ENCODE results near the gene PROM1. TPM values are rescaled to one million over a fixed set of nuclear protein-coding genes. Genes with fewer than 3 reads are reported as not detected.
A peak's percentile ranks its signal among the peaks of the same experiment; 100 is the strongest.

PROM1 gene
- total and polyA plus RNA-seq, 2 experiments from 2014 or later, result 36.6 to 66.6 TPM

DNA sequence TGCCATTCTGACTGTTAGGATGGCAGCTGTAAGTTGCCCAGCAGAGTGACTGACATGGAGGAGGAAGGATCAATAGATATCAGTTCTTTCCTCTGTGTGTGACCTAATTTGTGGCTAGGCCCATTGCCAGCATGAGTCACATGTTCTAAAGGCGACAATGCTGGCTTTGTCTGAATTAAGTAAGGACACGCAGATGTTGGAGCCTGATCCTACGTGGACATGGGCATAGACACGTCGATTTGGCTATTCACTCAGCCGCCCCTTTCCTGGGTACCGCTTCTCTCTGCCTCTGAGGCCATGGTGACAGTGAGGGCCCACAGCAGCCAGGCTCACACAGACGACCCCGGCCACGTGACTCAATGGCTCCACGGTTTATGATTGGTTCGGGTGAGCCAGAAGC lies 16.3 kb downstream of the PROM1 start (continued):
- TF ChIP-seq, protein P1, sequence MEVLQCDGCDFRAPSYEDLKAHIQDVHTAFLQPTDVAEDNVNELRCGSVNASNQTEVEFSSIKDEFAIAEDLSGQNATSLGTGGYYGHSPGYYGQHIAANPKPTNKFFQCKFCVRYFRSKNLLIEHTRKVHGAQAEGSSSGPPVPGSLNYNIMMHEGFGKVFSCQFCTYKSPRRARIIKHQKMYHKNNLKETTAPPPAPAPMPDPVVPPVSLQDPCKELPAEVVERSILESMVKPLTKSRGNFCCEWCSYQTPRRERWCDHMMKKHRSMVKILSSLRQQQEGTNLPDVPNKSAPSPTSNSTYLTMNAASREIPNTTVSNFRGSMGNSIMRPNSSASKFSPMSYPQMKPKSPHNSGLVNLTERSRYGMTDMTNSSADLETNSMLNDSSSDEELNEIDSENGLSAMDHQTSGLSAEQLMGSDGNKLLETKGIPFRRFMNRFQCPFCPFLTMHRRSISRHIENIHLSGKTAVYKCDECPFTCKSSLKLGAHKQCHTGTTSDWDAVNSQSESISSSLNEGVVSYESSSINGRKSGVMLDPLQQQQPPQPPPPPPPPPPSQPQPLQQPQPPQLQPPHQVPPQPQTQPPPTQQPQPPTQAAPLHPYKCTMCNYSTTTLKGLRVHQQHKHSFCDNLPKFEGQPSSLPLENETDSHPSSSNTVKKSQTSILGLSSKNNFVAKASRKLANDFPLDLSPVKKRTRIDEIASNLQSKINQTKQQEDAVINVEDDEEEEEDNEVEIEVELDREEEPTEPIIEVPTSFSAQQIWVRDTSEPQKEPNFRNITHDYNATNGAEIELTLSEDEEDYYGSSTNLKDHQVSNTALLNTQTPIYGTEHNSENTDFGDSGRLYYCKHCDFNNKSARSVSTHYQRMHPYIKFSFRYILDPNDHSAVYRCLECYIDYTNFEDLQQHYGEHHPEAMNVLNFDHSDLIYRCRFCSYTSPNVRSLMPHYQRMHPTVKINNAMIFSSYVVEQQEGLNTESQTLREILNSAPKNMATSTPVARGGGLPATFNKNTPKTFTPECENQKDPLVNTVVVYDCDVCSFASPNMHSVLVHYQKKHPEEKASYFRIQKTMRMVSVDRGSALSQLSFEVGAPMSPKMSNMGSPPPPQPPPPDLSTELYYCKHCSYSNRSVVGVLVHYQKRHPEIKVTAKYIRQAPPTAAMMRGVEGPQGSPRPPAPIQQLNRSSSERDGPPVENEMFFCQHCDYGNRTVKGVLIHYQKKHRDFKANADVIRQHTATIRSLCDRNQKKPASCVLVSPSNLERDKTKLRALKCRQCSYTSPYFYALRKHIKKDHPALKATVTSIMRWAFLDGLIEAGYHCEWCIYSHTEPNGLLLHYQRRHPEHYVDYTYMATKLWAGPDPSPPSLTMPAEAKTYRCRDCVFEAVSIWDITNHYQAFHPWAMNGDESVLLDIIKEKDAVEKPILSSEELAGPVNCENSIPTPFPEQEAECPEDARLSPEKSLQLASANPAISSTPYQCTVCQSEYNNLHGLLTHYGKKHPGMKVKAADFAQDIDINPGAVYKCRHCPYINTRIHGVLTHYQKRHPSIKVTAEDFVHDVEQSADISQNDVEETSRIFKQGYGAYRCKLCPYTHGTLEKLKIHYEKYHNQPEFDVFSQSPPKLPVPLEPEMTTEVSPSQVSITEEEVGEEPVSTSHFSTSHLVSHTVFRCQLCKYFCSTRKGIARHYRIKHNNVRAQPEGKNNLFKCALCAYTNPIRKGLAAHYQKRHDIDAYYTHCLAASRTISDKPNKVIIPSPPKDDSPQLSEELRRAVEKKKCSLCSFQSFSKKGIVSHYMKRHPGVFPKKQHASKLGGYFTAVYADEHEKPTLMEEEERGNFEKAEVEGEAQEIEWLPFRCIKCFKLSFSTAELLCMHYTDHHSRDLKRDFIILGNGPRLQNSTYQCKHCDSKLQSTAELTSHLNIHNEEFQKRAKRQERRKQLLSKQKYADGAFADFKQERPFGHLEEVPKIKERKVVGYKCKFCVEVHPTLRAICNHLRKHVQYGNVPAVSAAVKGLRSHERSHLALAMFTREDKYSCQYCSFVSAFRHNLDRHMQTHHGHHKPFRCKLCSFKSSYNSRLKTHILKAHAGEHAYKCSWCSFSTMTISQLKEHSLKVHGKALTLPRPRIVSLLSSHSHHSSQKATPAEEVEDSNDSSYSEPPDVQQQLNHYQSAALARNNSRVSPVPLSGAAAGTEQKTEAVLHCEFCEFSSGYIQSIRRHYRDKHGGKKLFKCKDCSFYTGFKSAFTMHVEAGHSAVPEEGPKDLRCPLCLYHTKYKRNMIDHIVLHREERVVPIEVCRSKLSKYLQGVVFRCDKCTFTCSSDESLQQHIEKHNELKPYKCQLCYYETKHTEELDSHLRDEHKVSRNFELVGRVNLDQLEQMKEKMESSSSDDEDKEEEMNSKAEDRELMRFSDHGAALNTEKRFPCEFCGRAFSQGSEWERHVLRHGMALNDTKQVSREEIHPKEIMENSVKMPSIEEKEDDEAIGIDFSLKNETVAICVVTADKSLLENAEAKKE (CRISPR knock-in tag; IDR thresholded peaks at IDR 0.05), result no peak
- TF ChIP-seq STAT1 (IDR thresholded peaks at IDR 0.05; ENCODE audit: unreplicated experiment) (no peak), JUNB (IDR thresholded peaks at IDR 0.05; ENCODE audit: unreplicated experiment) (no peak)

DNA sequence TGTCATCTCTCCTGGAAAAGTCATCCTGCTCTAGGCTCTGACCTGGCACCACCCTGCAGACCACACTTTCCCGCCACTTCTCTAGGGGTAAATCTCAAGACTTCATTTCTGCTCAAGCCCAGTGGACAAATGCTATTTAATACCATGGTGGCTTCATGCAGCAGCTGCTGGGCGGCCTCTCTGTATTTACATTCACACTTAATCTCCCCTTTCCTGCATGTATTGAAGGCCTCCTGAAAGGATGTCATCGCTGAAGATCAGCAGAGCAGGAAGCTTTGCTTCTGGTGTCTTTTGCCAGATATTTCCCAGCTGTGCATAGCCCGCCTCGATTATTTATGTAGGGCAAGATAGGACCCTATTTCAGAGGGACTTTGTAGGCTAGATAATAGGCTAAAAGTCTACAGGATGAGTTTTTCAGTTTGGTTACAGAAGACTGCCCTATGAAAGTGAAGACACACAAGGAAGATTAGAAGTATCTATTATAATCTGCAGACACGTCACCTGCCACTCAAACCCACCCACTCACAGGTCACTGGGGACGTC lies 17.2 kb downstream of the PROM1 start:
- Histone ChIP-seq H3K4me1 (ENCODE audit: insufficient read depth) (peaks cover 29% of the 10 kb centered on the region), H3K79me2 (replicated peaks; ENCODE audit: insufficient read depth) (peaks cover 100% of the 10 kb centered on the region), H3F3A (replicated peaks; ENCODE audit: low read depth) (no peaks in the 10 kb centered on the region), H2AFZ (no peak overlapping the region), H3K36me3 (ENCODE audit: insufficient read depth) (no peaks in the 10 kb centered on the region), H4K20me1 (replicated peaks; ENCODE audit: insufficient read depth) (peaks cover 8% of the 10 kb centered on the region), H3K27ac (ENCODE audit: low read depth) (no peak overlapping the region), H3K9me2 (ENCODE audit: insufficient read depth) (peaks cover 2% of the 10 kb centered on the region; the same call in 1 of the 2 replicates), H3K27me3 (ENCODE audit: insufficient read depth) (no peaks in the 10 kb centered on the region), H3K4me2 (no peak overlapping the region), H3K4me3 (no peak overlapping the region)
- H3K9me3 Mint-ChIP-seq, result no peaks in the 10 kb centered on the region; the same call in 2 of the 3 replicates
- peaks cover 66% of the 10 kb centered on the region for H3K36me3 Mint-ChIP-seq (ENCODE audit: low read depth)
- H3K4me3 Mint-ChIP-seq, result no peak overlapping the region
- H3K27me3 Mint-ChIP-seq (ENCODE audit: insufficient read depth, low read depth, poor library complexity), result no peaks in the 10 kb centered on the region
- TF ChIP-seq JUNB (IDR thresholded peaks at IDR 0.05; ENCODE audit: unreplicated experiment) (no peak), CREB1 (CRISPR knock-in tag; IDR thresholded peaks at IDR 0.05; ENCODE audit: low read depth) (no peak)
- TF ChIP-seq, protein P1 (CRISPR knock-in tag; IDR thresholded peaks at IDR 0.05), result no peak
- TF ChIP-seq, protein P2, sequence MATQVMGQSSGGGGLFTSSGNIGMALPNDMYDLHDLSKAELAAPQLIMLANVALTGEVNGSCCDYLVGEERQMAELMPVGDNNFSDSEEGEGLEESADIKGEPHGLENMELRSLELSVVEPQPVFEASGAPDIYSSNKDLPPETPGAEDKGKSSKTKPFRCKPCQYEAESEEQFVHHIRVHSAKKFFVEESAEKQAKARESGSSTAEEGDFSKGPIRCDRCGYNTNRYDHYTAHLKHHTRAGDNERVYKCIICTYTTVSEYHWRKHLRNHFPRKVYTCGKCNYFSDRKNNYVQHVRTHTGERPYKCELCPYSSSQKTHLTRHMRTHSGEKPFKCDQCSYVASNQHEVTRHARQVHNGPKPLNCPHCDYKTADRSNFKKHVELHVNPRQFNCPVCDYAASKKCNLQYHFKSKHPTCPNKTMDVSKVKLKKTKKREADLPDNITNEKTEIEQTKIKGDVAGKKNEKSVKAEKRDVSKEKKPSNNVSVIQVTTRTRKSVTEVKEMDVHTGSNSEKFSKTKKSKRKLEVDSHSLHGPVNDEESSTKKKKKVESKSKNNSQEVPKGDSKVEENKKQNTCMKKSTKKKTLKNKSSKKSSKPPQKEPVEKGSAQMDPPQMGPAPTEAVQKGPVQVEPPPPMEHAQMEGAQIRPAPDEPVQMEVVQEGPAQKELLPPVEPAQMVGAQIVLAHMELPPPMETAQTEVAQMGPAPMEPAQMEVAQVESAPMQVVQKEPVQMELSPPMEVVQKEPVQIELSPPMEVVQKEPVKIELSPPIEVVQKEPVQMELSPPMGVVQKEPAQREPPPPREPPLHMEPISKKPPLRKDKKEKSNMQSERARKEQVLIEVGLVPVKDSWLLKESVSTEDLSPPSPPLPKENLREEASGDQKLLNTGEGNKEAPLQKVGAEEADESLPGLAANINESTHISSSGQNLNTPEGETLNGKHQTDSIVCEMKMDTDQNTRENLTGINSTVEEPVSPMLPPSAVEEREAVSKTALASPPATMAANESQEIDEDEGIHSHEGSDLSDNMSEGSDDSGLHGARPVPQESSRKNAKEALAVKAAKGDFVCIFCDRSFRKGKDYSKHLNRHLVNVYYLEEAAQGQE (IDR thresholded peaks at IDR 0.05; ENCODE audit: unreplicated experiment), result no peak
- no peak for DNase-seq (ENCODE audit: low spot score)
- H3K27ac Mint-ChIP-seq, result 0 out of 2 replicates have a peak overlapping the region, but pooled peaks have one; percentile 11
- H3K4me1 Mint-ChIP-seq, result peaks cover 44% of the 10 kb centered on the region
- no peak for ATAC-seq
